ENCODE data around the gene STARD5.

The STARD5 gene

GRCh38 chr15:81337713-81338157 lies 13.8 kb upstream of the STARD5 start:
- no peak for TF ChIP-seq CTCF (IDR thresholded peaks at IDR 0.05; ENCODE audit: extremely low read depth, missing control alignments)
- DNase-seq (ENCODE audit: low spot score) = no peak

- TF ChIP-seq CTCF (IDR thresholded peaks at IDR 0.05; ENCODE audit: extremely low read depth, missing control alignments) = no peak
- DNase-seq (ENCODE audit: low spot score) = no peak
Measured at GRCh38 chr15:81337241-81337640, 13.3 kb upstream of the STARD5 start.

GRCh38 chr15:81336568-81336967 lies 12.6 kb upstream of the STARD5 start:
- peak; percentile 50 for DNase-seq (ENCODE audit: low spot score)
- peak; percentile 54 for TF ChIP-seq CTCF (IDR thresholded peaks at IDR 0.05; ENCODE audit: extremely low read depth, missing control alignments)

- no peak for DNase-seq (ENCODE audit: low spot score)
- TF ChIP-seq CTCF (IDR thresholded peaks at IDR 0.05; ENCODE audit: extremely low read depth, missing control alignments) = no peak
Measured at GRCh38 chr15:81335631-81336030, 11.7 kb upstream of the STARD5 start.

- no peak for TF ChIP-seq CTCF (IDR thresholded peaks at IDR 0.05; ENCODE audit: extremely low read depth, missing control alignments)
- DNase-seq (ENCODE audit: low spot score) = no peak
Measured at GRCh38 chr15:81334768-81335435, 11.0 kb upstream of the STARD5 start.

GRCh38 chr15:81333363-81333762 lies 9.4 kb upstream of the STARD5 start:
- TF ChIP-seq CTCF (IDR thresholded peaks at IDR 0.05; ENCODE audit: extremely low read depth, missing control alignments) = no peak
- no peak for DNase-seq (ENCODE audit: low spot score)

- TF ChIP-seq CTCF (IDR thresholded peaks at IDR 0.05; ENCODE audit: extremely low read depth, missing control alignments) = no peak
- DNase-seq (ENCODE audit: low spot score) = no peak
Measured at GRCh38 chr15:81332326-81332725, 8.4 kb upstream of the STARD5 start.
